Measurements from ENCODE around the gene KIAA2012.

Gene KIAA2012

GRCh38 chr2:202152104-202152715, 79.2 kb downstream of the KIAA2012 start:
- TF ChIP-seq EZH2phosphoT487 (IDR thresholded peaks at IDR 0.05; ENCODE audit: low read depth) (no peak), CTCF (IDR thresholded peaks at IDR 0.05; ENCODE audit: low read depth, low read length) (no peak)
- Histone ChIP-seq H4K20me1 (ENCODE audit: insufficient read depth, low read length) (no peaks in the 10 kb centered on the region), H3K4me1 (ENCODE audit: low read length) (no peaks in the 10 kb centered on the region), H3K27me3 (ENCODE audit: low read depth, low read length) (no peaks in the 10 kb centered on the region; the same call in 1 of the 2 replicates), H3K36me3 (replicated peaks; ENCODE audit: low read depth, low read length) (no peaks in the 10 kb centered on the region), H3K9ac (ENCODE audit: low read length) (no peak overlapping the region), H3K4me3 (ENCODE audit: low read length) (no peak overlapping the region), H3K27ac (ENCODE audit: low read length) (no peak overlapping the region), H3K79me2 (ENCODE audit: low read length) (no peaks in the 10 kb centered on the region), H3K4me2 (ENCODE audit: low read length) (no peak overlapping the region), H2AFZ (ENCODE audit: low read depth, low read length) (no peak overlapping the region), H3K9me3 (ENCODE audit: insufficient read depth, low read length) (no peaks in the 10 kb centered on the region)

GRCh38 chr2:202154613-202155012, 81.6 kb downstream of the KIAA2012 start:
- Histone ChIP-seq H3K79me2 (ENCODE audit: low read length) (no peaks in the 10 kb centered on the region), H3K4me1 (ENCODE audit: low read length) (no peaks in the 10 kb centered on the region), H3K9me3 (ENCODE audit: insufficient read depth, low read length) (no peaks in the 10 kb centered on the region), H3K27me3 (ENCODE audit: low read depth, low read length) (no peaks in the 10 kb centered on the region; the same call in 1 of the 2 replicates), H3K27ac (ENCODE audit: low read length) (no peak overlapping the region), H3K36me3 (replicated peaks; ENCODE audit: low read depth, low read length) (no peaks in the 10 kb centered on the region), H3K4me2 (ENCODE audit: low read length) (no peak overlapping the region), H2AFZ (ENCODE audit: low read depth, low read length) (no peak overlapping the region), H3K4me3 (ENCODE audit: low read length) (no peak overlapping the region), H3K9ac (ENCODE audit: low read length) (no peak overlapping the region), H4K20me1 (ENCODE audit: insufficient read depth, low read length) (no peaks in the 10 kb centered on the region)
- no peak for TF ChIP-seq EZH2phosphoT487 (IDR thresholded peaks at IDR 0.05; ENCODE audit: low read depth)
- TF ChIP-seq CTCF (IDR thresholded peaks at IDR 0.05; ENCODE audit: low read depth, low read length), result no peak

DNA sequence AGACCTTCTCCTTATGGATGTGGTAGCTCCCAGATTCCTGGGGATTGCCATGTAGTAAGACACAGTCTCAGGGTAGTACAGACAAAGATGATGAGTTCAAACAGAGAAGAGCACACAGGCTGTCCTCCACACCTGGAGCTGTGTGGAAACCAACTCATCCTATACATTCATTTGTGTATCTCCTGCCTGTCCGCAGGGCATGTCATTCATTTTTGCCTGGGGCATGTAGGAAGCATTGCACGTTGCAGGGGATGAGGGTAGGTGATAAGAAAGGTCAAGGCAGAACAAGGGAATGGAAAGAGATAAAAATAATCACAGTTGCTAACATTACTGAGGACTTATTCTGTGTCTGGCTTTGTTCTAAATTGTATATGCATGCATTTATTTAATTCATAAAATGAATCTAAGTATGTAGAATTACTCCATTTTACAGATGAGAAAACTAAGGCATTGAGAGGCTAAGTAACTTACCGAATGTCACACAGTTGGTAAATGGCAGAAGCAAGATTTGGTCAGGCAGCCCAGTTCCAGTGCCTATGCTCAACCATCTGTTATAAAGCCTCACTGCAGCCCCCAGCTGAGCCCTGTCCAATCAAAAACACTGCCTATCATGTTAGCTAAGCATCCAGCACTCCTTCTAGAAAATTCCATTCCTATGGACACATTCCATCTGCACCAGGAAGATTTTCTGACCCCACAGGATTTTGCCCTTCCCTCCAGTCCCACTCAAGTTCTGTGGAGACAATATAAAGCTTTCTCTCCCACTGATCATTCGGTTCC, 84.3 kb downstream of the KIAA2012 start:
- H3K4me2 ChIP-seq (ENCODE audit: low read length), result no peak overlapping the region
- H3K36me3 ChIP-seq (replicated peaks; ENCODE audit: low read depth, low read length), result no peaks in the 10 kb centered on the region
- H3K79me2 ChIP-seq (ENCODE audit: low read length), result no peaks in the 10 kb centered on the region
- no peaks in the 10 kb centered on the region for H3K9me3 ChIP-seq (ENCODE audit: insufficient read depth, low read length)
- no peak overlapping the region for H3K9ac ChIP-seq (ENCODE audit: low read length)
- H3K4me1 ChIP-seq (ENCODE audit: low read length), result no peaks in the 10 kb centered on the region
- no peaks in the 10 kb centered on the region; the same call in 1 of the 2 replicates for H3K27me3 ChIP-seq (ENCODE audit: low read depth, low read length)
- no peaks in the 10 kb centered on the region for H4K20me1 ChIP-seq (ENCODE audit: insufficient read depth, low read length)
- H2AFZ ChIP-seq (ENCODE audit: low read depth, low read length), result no peak overlapping the region
- TF ChIP-seq EZH2phosphoT487 (IDR thresholded peaks at IDR 0.05; ENCODE audit: low read depth), result no peak
- TF ChIP-seq CTCF (IDR thresholded peaks at IDR 0.05; ENCODE audit: low read depth, low read length), result no peak
- H3K4me3 ChIP-seq (ENCODE audit: low read length), result no peak overlapping the region
- H3K27ac ChIP-seq (ENCODE audit: low read length), result no peak overlapping the region

DNA sequence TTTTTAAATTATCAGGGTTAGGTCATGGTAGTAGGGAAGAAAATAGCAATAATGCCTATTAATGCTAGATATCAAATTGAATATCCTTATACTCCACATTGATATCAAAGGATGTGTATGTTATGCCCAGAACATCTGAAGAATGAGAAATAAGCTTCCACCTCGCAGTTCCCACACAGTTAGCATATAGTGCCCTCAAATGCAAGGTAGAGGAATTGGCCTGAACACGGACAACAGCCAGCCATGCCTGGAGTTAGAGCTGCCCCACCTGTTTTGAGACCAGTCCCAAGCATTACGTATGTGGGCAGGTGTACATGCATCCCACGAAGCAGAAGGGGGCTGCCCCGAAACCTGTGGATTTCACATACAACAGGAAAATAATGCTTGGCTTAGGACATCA, 85.7 kb downstream of the KIAA2012 start:
- Histone ChIP-seq H3K4me3 (ENCODE audit: low read length) (no peak overlapping the region), H4K20me1 (ENCODE audit: insufficient read depth, low read length) (no peaks in the 10 kb centered on the region), H3K27ac (ENCODE audit: low read length) (no peak overlapping the region), H3K36me3 (replicated peaks; ENCODE audit: low read depth, low read length) (no peaks in the 10 kb centered on the region), H3K27me3 (ENCODE audit: low read depth, low read length) (no peaks in the 10 kb centered on the region), H3K4me2 (ENCODE audit: low read length) (no peak overlapping the region), H2AFZ (ENCODE audit: low read depth, low read length) (no peak overlapping the region), H3K79me2 (ENCODE audit: low read length) (no peaks in the 10 kb centered on the region), H3K4me1 (ENCODE audit: low read length) (no peaks in the 10 kb centered on the region), H3K9me3 (ENCODE audit: insufficient read depth, low read length) (no peaks in the 10 kb centered on the region), H3K9ac (ENCODE audit: low read length) (no peak overlapping the region)
- no peak for TF ChIP-seq EZH2phosphoT487 (IDR thresholded peaks at IDR 0.05; ENCODE audit: low read depth)
- TF ChIP-seq CTCF (IDR thresholded peaks at IDR 0.05; ENCODE audit: low read depth, low read length), result peak; percentile 41

Data from OCI-LY3 (cell line).